ENCODE results near the gene ADAM10. TPM values are rescaled to one million over a fixed set of nuclear protein-coding genes. Genes with fewer than 3 reads are reported as not detected.

The ADAM10 gene
- total RNA-seq, 1 experiment from 2014 or later: 133 TPM

GRCh38 chr15:58627701-58628100, 121.8 kb downstream of the ADAM10 start (continued):
- TF ChIP-seq USF2 (CRISPR knock-in tag; IDR thresholded peaks at IDR 0.05): no peak
- no peak for TF ChIP-seq HMGXB4 (CRISPR knock-in tag; IDR thresholded peaks at IDR 0.05)

- peaks cover 5% of the 10 kb centered on the region for H3K9me3 Mint-ChIP-seq
Observed at GRCh38 chr15:58627046-58627445, 122.5 kb downstream of the ADAM10 start.

More at GRCh38 chr15:58627046-58627445, 122.5 kb downstream of the ADAM10 start:
- ATAC-seq (no peak), DNase-seq (ENCODE audit: low spot score) (no peak)
- POLR2A ChIA-PET: no interaction called here
- no peak overlapping the region for H3K4me3 Mint-ChIP-seq
- H3K27ac Mint-ChIP-seq: no peak overlapping the region
- H3K4me1 Mint-ChIP-seq: peaks cover 5% of the 10 kb centered on the region
- no peak for TF ChIP-seq ZNF281 (CRISPR knock-in tag; IDR thresholded peaks at IDR 0.05)
- no peak for TF ChIP-seq ZBTB43 (CRISPR knock-in tag; IDR thresholded peaks at IDR 0.05)
- TF ChIP-seq SMAD4 (CRISPR knock-in tag; IDR thresholded peaks at IDR 0.05): no peak
- no peak for TF ChIP-seq E2F5 (CRISPR knock-in tag; IDR thresholded peaks at IDR 0.05)
- TF ChIP-seq SP1 (CRISPR knock-in tag; conservative IDR thresholded peaks at IDR 0.05): no peak
- TF ChIP-seq ATF3 (CRISPR knock-in tag; conservative IDR thresholded peaks at IDR 0.05): no peak
- TF ChIP-seq ATF1 (CRISPR knock-in tag; IDR thresholded peaks at IDR 0.05): no peak
- no peak for TF ChIP-seq HMGXB4 (CRISPR knock-in tag; IDR thresholded peaks at IDR 0.05)
- TF ChIP-seq HMGA2 (CRISPR knock-in tag; IDR thresholded peaks at IDR 0.05): no peak
- no peak for TF ChIP-seq ATF6 (CRISPR knock-in tag; IDR thresholded peaks at IDR 0.05)
- H3K36me3 Mint-ChIP-seq: peaks cover 30% of the 10 kb centered on the region
- H3K27me3 Mint-ChIP-seq (ENCODE audit: low read depth): no peaks in the 10 kb centered on the region
- CTCF ChIA-PET: no interaction called here
